GM21576 (cell line): ENCODE measurements around the gene NUB1.

Experiments used
- ATAC-seq: cut with Tn5 transposase; IDR thresholded peaks from one replicate; pipeline ENCODE4 v1.9.1; 2021; ENCODE audit warnings: mild to moderate bottlenecking, moderate library complexity; ENCODE audit not compliant: unreplicated experiment

NUB1 gene

GRCh38 chr7:151416112-151416940 is 74.7 kb downstream of the NUB1 start:
- no peak for ATAC-seq

- no peak for ATAC-seq
Observed at GRCh38 chr7:151416941-151417315, 75.3 kb downstream of the NUB1 start.

GRCh38 chr7:151420144-151420543 is 78.5 kb downstream of the NUB1 start:
- ATAC-seq: no peak

GRCh38 chr7:151422212-151422611 is 80.6 kb downstream of the NUB1 start:
- no peak for ATAC-seq

GRCh38 chr7:151423226-151423625 is 81.6 kb downstream of the NUB1 start:
- no peak for ATAC-seq

GRCh38 chr7:151423936-151424335 is 82.3 kb downstream of the NUB1 start:
- no peak for ATAC-seq

GRCh38 chr7:151424799-151425198 is 83.2 kb downstream of the NUB1 start:
- no peak for ATAC-seq

GRCh38 chr7:151425670-151426440 is 84.2 kb downstream of the NUB1 start:
- no peak for ATAC-seq

GRCh38 chr7:151426441-151426903 is 84.9 kb downstream of the NUB1 start:
- no peak for ATAC-seq

- no peak for ATAC-seq
Observed at GRCh38 chr7:151426904-151427704, 85.5 kb downstream of the NUB1 start.

GRCh38 chr7:151427705-151428377 is 86.2 kb downstream of the NUB1 start:
- ATAC-seq: no peak
